GM18870 (cell line): ENCODE measurements around the gene ZNF318.
"Not testable (repeated sequence)": the region's sequence is repeated elsewhere in the genome, so short reads cannot be mapped to it uniquely, and the experiment has no call there.

Source experiments
- ATAC-seq: cut with Tn5 transposase; IDR thresholded peaks from one replicate; pipeline ENCODE4 v1.9.1; 2021; ENCODE audit warnings: moderate library complexity; ENCODE audit not compliant: unreplicated experiment

ZNF318 gene

DNA sequence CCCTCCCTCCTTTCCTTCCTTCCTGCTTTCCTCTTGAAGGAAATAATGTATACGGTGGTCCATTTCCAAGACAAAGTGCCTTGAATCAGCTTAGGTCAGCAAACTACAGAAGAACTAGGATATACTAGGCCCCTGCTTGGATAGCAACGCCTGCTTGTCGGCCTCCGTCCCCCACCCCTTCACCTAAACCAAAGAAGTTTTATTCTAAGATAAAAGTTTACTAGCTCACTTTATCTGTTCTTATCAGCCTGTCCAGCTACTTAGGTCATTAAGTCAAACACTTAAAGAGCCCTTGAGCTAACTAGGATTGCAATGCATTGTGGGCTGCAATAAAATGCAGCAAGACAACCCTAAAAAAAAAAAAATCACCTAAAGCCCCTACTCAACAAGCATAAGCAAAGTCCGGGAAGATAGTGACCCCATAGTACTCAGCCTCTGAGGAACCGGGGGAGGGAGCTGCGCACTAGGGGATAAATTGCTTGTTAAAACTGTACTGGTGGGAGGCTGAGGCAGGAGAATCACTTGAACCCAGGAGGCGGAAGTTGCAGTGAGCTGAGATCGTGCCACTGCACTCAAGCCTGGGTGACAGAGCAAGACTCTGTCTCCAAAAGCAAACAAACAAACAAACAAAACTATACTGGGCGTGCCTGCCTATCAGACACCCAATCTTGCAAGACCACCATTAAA lies 21.4 kb upstream of the ZNF318 start:
- not testable (repeated sequence) for ATAC-seq

DNA sequence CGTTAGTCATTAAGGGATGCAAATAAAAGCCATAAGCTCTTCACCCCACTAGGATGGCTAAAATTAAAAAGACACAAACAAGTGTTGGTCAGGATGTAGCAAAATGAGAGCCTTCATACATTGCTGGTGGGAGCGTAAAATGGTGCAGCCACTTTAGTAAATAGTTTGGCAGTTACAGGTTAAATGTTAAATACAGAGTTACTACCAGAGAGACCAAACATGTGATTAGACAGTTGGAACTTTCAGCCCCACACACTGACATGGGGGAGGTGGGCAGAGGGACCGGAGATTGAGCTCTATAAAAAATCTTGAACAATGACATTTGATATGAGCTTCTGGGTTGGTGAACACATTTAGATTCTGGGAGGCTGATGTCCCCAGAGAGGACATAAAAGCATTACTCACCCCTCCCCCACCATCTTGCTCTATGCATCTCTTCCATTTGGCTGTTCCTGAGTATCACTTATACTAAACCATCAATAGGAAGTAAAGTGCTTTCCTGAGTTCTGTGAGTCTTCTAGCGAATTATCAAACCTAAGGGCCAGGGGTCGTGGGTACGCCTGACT lies 20.4 kb upstream of the ZNF318 start:
- ATAC-seq, result no peak

DNA sequence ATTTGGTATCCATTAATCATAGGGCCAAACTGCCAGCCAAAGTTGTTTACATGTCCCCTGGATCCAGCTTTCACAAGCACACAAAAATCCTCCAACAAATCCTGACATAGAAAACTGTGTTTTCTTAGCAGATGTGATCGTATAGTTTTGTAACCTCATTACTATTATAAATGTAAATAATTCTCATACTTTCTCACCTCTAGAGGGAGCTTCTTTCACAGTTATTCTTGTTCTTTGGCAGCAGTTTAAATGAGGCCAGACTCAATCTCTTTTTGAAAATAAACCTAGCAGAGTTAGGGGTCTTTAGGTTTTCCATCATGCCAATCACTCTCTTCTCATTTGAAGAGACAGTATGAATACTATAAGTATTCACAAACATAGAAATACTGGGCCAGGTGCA lies 17.0 kb upstream of the ZNF318 start:
- ATAC-seq, result no peak

DNA sequence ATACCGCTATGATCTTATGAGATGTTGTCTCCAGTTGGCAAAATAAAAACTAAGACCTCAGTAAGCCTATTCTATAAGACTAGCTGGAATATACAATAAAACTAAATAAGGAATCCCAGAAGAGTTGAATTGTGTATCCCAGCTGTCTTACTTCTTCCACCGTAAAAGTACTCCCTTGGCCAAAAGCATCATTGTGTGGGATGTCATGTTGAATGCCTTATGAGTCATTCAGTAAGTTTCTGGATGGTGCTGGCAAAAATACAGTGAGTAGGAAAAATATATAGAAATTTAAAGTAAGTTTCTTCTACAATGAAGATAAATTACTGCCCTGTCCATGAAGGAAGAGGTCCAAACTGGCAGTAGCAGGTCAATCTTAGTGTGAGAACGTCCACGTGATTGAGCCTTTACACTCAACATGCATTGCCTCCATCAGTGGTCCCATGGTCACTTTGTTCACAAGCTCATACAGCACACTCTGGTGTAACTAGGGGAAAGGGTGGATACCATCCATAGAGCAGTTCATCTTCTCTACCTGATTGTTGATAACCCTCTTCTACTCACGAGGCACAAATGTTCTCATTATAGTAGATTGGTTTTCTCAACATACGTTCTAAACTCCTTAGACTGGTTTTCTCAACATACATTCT lies 13.7 kb upstream of the ZNF318 start:
- no peak for ATAC-seq

DNA sequence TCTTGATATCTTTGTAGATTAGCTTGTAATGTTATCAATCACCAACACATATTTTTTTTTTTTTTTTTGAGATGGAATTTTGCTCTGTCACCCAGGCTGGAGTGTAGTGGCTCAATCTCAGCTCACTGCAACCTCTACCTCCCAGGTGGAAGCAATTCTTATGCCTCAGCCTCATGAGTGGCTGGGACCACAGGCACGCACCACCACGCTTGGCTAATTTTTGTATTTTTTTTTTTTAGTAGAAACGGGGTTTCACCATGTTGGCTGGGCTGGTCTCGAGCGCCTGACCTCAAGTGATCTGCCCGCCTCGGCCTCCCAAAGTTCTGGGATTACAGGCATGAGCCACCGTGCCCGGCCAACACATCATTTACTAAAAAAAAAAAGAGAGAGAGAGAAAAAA lies 11.4 kb upstream of the ZNF318 start:
- not testable (repeated sequence) for ATAC-seq

DNA sequence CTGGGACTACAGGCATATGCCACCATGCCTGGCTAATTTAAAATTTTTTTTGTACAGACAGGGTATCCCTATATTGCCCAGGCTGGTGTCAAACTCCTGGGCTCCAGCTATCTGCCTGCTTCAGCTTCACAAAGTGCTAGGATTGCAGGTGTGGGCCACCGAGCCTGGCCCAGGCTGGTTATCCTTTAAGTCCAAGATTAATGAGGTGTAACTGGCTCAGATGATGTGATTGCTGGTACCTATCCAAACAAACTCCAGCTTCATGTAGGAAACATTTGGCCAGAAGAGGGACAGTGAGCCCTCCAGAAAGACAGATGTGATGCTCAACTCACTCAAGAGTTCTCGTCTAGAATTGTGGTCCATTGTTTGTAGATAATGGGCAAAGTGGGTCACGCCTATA lies 9.2 kb upstream of the ZNF318 start:
- no peak for ATAC-seq

DNA sequence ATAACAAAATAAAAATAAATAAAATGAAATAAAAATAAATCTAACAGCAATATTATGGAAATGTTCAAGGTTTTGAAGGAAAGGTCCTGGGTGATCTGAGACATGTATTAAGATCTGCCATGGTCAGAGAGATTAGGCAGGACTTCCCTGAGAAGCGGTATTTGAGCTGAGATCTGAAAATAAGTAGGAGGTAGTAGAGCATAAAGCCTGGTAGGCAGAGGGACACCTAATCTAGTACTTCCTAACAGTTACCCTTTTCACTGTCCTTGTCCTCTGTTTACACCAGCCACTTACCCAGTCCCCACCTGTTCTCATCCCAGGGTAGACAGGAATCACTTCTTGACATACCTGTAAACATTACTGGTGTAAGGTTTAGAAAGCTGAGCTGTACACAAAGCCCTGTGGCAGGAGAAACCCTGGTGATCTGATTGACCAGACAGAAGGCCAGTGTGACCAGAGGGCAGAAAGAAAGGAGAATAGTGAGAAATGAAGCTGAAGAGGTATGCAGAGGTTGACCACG lies 8.3 kb upstream of the ZNF318 start:
- no peak for ATAC-seq

DNA sequence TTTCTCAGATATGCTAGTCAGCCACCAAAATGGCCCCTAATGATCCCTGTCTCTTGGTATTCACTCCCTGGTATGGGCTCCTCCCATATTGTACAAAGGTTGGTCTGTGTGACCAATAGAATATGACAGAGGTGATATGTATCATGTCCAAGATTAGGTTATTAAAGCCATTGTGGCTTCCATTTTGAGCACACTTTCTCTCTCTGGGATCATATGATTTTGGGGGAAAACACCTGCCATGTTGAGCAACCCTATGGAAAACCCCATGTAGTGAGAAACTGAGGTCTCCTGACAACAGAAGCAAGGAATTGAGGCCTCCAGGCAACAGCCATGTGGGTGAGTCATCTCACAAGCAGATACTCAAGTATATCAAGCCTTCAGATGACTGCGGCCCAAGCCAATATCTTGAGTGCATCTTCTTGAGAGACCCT lies 7.1 kb upstream of the ZNF318 start:
- ATAC-seq, result peak; percentile 48

DNA sequence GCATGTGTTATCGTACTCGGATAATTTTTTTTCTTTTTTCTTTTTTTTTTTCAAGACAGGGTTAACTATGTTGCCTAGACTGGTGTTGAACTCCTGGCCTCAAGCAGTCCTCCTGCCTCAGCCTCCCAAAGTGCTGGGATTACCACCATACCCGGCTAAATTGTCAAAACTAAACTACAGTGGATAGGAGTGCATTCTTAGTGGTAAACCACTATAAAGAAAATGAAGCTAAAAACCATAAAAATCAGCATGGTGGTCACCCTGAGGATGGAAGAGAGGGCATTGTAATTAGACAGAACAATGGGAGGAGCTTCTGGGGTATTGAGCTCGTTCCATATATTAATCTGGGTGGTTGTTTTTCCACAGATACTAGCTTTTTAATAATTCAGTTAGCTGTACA lies 6.2 kb upstream of the ZNF318 start:
- no peak for ATAC-seq

DNA sequence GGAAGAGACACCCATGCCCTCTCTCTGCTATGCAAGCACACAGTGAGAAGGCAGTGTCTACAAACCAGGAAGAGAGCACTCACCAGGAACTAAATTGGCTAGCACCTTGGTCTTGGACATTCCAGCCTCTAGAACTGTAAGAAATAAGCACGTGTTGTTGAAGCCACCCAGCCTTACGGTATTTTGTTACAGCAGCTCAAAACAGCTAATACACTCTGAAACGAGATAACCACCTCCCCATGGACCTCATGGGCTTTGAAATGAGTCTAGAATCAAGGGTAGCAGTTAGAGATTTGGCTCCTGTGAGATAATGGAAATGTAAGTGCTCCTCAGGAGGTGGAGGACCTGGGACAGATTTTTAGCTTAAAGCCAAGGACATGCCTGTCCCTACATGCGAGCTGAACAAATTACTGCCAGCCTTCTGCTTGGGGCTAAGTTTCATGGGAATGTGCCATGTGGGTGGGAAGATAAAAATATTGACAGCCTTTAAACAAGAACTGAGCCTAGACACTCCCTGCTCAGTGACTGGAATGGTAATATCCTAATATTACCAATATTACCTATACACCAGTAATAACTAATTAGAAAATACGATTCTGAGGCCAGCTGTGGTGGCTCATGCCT lies 3.9 kb upstream of the ZNF318 start:
- no peak for ATAC-seq

DNA sequence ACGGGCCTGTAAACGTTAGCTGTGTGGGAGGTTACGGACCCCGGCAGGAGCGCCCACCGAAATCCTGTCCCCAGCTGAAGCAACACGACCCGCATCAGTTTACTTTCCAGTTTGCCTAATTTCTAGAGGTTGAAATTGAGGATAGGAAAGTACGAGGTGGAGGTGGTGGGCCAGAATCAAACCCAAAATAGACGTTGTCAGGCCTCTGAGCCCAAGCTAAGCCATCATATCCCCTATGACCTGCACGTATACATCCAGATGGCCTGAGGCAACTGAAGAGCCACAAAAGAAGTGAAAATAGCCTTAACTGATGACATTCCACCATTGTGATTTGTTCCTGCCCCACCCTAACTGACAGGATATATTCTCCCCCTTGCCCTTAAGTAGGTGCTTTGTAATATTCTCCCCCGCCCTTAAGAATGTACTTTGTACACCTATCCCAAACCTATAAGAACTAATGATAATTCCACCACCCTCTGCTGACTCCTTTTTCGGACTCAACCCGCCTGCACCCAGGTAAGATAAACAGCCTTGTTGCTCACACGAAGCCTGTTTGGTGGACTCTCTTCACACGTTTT lies 645 bp upstream of the ZNF318 start:
- not testable (repeated sequence) for ATAC-seq

DNA sequence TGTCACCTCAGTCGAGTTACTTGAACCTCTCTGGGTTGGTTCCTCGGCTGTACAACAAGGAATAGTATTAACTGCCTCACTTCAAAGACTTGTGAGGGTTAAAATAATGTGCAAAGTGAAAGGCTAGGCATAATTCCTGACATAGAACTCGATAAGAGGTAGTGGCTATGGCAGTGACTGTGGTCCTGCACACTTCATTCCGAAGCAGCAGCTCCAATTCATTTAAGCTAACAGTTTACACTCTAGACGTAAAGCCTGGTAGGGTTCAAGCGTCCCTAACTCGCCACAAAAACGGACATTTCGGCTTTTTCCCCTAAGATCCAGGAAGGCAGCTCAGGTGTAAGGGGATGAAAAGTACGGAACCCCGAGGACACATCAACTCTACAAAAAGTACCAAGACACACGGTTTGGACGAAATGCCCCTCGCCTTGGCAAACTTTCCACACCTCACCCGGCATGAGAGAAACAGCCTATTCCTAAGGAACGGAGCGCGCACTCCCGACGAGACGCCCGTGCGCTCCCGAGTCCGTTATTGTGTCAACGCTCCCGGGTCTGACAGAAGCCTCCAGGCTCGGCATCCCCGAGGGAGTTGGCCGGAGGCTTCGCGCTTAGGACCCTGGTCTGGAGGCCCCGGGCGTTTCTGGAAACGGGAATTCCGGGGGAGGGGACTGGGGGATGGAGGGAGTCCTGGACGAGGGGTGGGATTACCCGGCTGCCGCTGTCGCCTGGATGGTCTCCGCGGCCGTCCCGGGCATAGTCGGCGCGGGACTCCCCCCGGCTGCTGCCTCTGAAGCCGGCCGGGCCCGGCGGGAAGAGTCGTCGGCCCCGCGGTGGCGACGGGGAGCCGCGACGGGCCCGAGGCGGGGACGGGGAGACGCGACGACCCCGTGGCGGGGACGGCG lies 937 bp downstream of the ZNF318 start:
- ATAC-seq, result no peak

DNA sequence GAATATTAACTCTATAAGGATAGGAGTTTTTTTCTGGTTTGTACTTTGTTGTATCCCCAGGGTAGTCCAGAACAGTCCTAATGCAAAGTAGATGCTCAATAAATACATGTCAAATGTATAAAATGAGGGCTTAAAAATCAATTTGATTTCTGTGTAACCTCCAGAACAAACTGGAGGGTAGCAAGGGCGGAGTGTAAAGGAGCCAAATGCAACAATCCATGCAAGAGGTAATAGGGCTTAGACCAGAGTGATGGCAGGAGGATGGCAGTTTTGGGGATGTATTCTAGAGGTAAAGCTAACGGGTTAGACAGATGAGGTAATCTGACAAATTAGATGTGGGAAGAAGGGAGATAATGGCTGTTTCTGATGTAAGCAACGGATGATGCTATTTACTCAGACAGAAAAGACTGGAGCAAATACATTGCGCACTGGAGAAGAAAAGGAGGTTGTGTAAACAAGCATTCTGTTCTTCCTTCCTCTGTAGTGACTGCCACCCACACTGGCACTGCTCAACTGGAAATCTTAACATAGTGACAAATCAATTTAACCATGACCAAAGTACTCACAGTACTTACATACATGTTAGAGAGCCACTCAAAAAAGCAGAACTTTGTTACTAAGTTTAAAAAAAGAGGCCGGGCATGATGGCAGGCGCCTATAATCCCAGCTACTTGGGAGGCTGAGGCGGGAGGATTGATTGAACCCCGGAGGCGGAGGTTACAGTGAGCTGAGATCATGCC lies 2.0 kb downstream of the ZNF318 start:
- ATAC-seq, result no peak

DNA sequence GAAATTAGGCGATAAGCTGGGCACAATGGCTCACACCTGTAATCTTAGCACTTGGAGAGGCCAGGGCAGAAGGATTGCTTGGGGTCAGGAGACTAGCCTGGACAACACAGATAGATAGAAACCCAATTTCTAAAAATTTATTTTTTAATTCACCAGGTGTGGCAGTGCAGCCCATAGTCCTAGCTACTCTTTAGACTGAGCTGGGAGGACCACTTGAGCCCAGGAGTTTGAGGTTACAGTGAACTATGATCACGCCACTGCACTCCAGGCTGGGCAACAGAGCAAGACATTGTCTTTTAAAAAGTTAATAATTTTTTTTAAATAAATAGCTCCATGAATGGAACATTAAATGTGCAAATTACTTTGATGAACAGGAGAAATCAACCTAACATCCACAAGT lies 8.2 kb downstream of the ZNF318 start:
- no peak for ATAC-seq

DNA sequence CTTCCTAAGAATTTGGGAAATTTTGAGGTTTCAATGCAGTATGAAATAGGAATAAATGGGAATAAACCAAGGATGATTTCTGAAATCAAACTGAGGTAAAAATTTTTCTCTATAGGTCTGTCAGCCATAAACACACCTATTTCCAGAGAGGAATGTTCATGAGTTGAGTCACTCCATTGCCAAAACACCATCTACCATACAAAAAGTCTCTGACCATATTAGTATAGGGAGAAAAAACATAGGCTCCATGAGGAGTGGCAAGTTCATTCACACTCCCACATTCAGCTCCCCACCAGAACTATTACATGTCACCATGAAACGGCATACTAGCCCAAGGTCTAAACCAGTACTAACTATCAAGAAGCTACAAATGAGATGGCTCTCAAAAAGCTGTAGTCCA lies 9.6 kb downstream of the ZNF318 start:
- no peak for ATAC-seq

DNA sequence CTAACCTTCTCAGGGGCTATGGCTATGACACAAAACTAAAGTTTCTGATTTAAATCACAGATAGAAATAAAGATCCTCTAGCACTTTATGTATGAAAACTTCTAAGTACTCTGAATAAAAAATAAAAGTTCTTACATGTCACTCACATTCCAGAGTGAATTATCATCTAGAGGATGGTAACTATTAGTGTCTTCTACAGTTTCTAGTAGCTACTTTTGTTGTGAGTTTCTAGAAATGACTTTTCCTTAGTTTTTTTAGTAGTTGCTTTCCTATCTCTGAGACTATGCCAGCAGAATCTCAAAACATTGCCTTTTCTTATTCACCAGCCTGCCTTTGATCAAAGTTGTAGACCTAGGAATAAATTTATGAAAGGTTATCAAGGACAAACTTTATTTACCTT lies 10.1 kb downstream of the ZNF318 start:
- no peak for ATAC-seq

DNA sequence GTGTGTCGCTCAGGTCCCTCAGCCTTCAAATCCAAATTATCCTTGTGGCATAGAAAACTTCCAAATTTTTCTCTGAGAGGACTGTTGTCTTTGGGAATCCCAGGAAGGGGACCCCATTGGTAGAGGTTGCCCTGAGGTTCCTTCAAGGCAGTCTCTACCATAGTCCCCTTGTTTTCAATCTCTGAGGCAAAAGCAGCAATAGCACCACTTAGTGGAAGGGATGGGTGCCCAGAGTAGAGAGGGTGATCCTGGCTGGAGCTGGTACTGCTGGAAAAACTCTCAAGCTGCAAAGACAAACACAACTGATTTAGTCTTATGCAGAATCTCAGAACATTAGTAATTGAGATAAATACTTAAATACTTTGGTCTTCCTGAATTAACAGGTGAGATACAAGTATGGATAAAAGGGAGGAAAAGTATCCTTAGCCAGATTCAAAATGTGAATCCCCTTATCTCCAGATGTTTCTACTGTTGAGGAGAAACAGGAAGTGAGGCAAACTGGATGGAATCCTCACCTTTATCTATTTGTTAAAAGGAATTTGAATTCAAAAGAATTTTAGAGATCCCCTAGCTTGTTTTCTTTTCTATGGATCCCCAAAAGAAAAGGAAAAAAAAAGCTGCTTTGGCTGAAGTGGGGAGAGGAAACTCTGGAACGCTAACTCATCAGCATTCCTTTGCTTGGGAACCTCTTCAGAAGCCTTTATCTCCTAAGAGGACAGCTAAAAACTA lies 13.4 kb downstream of the ZNF318 start:
- ATAC-seq, result no peak

DNA sequence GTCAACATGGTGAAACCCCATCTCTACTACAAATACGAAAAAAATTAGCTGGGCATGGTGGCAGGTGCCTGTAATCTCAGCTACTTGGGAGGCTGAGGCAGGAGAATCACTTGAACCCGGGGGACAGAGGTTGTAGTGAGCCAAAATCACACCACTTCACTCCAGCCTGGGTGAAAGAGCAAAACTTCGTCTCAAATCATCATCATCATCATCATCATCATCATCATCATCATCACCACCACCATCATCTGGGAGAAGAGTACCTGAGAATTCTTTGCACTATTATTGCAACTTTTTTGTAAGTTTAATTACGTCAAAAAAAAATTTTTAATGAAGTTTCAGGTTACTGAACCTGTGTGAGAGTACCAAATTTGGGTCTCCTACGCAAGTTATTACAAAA lies 17.5 kb downstream of the ZNF318 start:
- not testable (repeated sequence) for ATAC-seq

DNA sequence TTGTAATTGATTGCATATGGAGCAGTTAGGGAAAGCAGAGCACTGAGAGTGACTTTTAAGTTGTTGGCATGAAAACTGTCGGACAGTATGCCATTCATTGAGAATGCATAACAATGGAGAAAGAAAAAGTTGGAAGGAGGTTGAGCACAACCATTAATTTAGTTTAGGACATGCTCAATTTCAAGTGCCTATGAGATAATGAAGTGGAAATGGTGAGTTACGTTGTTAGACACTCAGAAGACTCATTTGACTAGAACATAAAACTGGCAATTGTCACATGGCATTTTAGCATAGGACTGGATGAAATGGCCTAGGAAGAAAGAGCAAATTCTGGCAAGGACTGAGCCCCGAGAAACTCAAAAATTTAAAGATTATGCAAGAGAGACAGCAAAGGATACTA lies 22.0 kb downstream of the ZNF318 start:
- no peak for ATAC-seq
